Measurements from ENCODE around the gene SLBP. TPM values are rescaled to one million over a fixed set of nuclear protein-coding genes. Genes with fewer than 3 reads are reported as not detected.

The SLBP gene
- total RNA-seq, 2 donors from 2014 or later, result 29.8 to 30.5 TPM

DNA sequence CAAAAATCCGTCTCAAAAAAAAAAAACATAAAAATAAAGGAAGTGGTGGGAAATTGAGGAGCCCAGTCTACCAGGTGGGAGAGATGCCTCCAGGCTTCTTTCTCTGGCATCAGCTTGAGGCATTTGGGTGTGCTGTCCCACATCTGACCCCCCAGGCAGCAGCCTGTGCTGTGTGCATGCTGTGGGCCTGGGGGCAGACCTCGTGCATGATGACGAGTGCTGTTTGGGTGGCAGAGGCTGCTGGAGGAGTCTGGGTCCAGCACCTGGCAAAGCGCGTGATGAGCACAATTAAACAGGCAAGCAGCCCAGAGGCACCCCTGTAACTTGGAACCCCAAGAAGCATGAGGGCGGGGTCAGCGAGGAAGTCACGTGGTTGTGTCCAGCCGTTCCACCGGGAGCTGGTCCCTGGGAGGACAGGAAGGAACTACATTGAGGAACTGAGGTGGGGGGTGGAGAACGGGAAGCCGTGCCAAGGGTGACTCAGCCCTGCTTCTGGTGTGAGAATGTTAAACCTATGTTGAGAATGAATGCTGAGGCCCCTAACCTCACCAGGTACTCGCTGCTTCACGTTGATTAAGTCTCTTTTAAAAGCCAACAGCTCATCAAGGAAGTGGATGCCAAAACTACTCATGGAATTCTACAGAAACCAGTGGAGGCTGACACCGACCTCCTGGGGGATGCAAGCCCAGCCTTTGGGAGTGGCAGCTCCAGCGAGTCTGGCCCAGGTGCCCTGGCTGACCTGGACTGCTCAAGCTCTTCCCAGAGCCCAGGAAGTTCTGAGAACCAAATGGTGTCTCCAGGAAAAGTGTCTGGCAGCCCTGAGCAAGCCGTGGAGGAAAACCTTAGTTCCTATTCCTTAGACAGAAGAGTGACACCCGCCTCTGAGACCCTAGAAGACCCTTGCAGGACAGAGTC is 15.3 kb upstream of the SLBP start:
- H3K9me3 ChIP-seq, result no peaks in the 10 kb centered on the region
- no peak overlapping the region for H3K27ac ChIP-seq
- peaks cover 5 to 8% of the 10 kb centered on the region in 2 donors for H3K4me1 ChIP-seq (ENCODE audit: control insufficient read depth in 1 of 2, low read depth in 2 of 2)
- TF ChIP-seq CTCF (IDR thresholded peaks at IDR 0.05), result no peak
- ATAC-seq (ENCODE audit: insufficient number of reproducible peaks, low FRiP score, low read depth) (no peak), DNase-seq (ENCODE audit: low spot score) (no peak)
- H3K4me3 ChIP-seq, result peak overlapping the region; percentile 26
- no peaks in the 10 kb centered on the region for H3K27me3 ChIP-seq (replicated peaks; ENCODE audit: insufficient read depth)
- H3K36me3 ChIP-seq, result no peaks in the 10 kb centered on the region

DNA sequence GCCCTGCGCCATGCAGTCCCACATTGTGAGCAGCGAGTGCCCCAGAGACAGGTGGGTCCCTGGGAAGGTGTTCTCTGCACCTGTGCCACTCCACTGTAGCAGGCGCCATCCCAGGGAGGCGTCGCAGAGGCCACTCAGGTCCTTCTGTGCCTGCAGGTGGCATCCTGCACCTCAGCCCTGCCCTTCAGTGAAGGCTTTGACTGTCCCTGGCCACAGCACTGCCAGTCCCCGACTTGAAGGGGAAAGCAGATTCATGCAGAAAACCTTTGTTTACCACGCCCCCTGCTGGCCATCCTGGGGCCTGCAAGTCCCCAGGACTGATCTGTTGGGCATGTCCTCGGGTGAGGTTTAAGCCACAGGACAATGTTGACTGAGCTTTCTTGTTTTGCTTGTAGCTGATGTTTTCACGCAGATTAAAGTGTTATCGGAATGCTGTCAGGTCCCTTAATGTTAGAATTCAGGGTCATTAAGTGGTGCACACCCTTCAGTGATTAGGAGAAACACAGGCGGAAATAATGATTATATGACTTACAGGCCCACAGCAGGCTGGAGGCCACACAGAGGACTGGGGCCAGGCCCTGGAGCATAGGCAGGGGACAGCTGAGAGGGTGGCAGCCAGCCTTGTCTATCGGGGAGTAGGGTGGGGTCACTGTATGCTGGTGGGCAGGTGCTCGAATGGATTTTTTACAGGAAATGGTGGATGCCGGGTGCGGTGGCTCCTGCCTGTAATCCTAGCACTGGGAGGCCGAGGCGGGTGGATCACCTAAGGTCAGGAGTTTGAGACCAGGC is 14.2 kb upstream of the SLBP start:
- Histone ChIP-seq H3K4me1 (ENCODE audit: control insufficient read depth in 1 of 2, low read depth in 2 of 2) (peaks cover 5 to 17% of the 10 kb centered on the region in 2 donors), H3K36me3 (no peaks in the 10 kb centered on the region), H3K4me3 (no peak overlapping the region), H3K27ac (no peak overlapping the region), H3K9me3 (no peaks in the 10 kb centered on the region), H3K27me3 (replicated peaks; ENCODE audit: insufficient read depth) (no peaks in the 10 kb centered on the region)
- no peak for ATAC-seq (ENCODE audit: insufficient number of reproducible peaks, low FRiP score, low read depth)
- TF ChIP-seq CTCF (IDR thresholded peaks at IDR 0.05), result peak; percentile 97
- DNase-seq (ENCODE audit: low spot score), result peak; percentile 67

DNA sequence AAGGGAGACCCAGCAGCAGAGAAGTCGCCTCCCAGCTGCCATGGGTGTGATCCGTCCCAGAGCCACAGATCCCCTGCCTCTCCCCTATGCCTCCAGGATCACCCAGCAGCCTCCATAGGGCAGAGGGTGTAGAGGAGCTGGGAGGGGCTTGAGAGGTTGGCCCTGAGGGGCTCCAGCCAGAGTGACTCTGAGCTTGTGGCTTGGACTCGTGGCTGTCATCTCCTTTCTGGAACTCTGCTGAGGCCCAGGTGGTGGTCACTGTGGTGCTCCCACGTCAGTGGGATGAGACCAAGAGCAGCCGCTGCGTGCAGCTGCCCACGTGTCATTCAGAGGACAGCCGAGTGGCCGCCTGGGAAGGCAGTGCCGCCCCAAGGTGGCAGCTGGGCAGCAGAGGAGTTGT is 13.4 kb upstream of the SLBP start:
- Histone ChIP-seq H3K9me3 (no peaks in the 10 kb centered on the region), H3K36me3 (no peaks in the 10 kb centered on the region), H3K4me3 (no peak overlapping the region), H3K4me1 (ENCODE audit: control insufficient read depth in 1 of 2, low read depth in 2 of 2) (peaks cover 5 to 17% of the 10 kb centered on the region in 2 donors), H3K27ac (no peak overlapping the region), H3K27me3 (replicated peaks; ENCODE audit: insufficient read depth) (no peaks in the 10 kb centered on the region)
- no peak for DNase-seq (ENCODE audit: low spot score)
- ATAC-seq (ENCODE audit: insufficient number of reproducible peaks, low FRiP score, low read depth), result no peak
- no peak for TF ChIP-seq CTCF (IDR thresholded peaks at IDR 0.05)

GRCh38 chr4:1723131-1723801 is 11.1 kb upstream of the SLBP start:
- Histone ChIP-seq H3K36me3 (peaks cover under 1% of the 10 kb centered on the region), H3K9me3 (no peaks in the 10 kb centered on the region), H3K27me3 (replicated peaks; ENCODE audit: insufficient read depth) (no peaks in the 10 kb centered on the region), H3K27ac (peak overlapping the region in 1 of 2 donors; percentile 35), H3K4me3 (peak overlapping the region; percentile 39), H3K4me1 (ENCODE audit: control insufficient read depth in 1 of 2, low read depth in 2 of 2) (peaks cover 14 to 29% of the 10 kb centered on the region in 2 donors)
- ATAC-seq (ENCODE audit: insufficient number of reproducible peaks, low FRiP score, low read depth) (no peak), DNase-seq (ENCODE audit: low spot score) (no peak)
- no peak for TF ChIP-seq CTCF (IDR thresholded peaks at IDR 0.05)
